HEK293T (cell line): ENCODE measurements around the gene VASP.

Experiments
- ARNT ChIP-seq: fragments of 450-650 bp; IDR thresholded peaks from 2 replicates; pipeline ENCODE4 v1.6.1; 2017; ENCODE audit warnings: mild to moderate bottlenecking
- BHLHE40 ChIP-seq: fragments of 450-650 bp; IDR thresholded peaks from 2 replicates; pipeline ENCODE4 v1.6.1; 2016; ENCODE audit warnings: mild to moderate bottlenecking, moderate library complexity, borderline replicate concordance
- FOXA1 ChIP-seq: fragments of 450-650 bp; IDR thresholded peaks from 2 replicates; pipeline ENCODE4 v1.6.1; 2016; ENCODE audit warnings: mild to moderate bottlenecking
- FOXK2 ChIP-seq: fragments of 450-650 bp; IDR thresholded peaks from 2 replicates; pipeline ENCODE4 v1.6.1; 2016; ENCODE audit warnings: mild to moderate bottlenecking
- FOXM1 ChIP-seq: fragments of 450-650 bp; IDR thresholded peaks from 2 replicates; pipeline ENCODE4 v1.6.1; 2017; ENCODE audit warnings: mild to moderate bottlenecking, borderline replicate concordance
- HDGF ChIP-seq: fragments of 450-650 bp; IDR thresholded peaks from 2 replicates; pipeline ENCODE4 v1.6.1; 2017; ENCODE audit warnings: antibody characterized with exemption, borderline replicate concordance
- LEF1 ChIP-seq: fragments of 450-650 bp; IDR thresholded peaks from 2 replicates; pipeline ENCODE4 v1.6.1; 2017; ENCODE audit warnings: mild to moderate bottlenecking, borderline replicate concordance
- NFRKB ChIP-seq: fragments of 450-650 bp; IDR thresholded peaks from 2 replicates; pipeline ENCODE4 v1.6.1; 2016; ENCODE audit warnings: mild to moderate bottlenecking, moderate library complexity
- SP1 ChIP-seq: fragments of 450-650 bp; IDR thresholded peaks from 2 replicates; pipeline ENCODE4 v1.6.1; 2017
- SUZ12 ChIP-seq: fragments of 450-650 bp; IDR thresholded peaks from 2 replicates; pipeline ENCODE4 v1.6.1; 2016; ENCODE audit warnings: mild to moderate bottlenecking
- TARDBP ChIP-seq: fragments of 450-650 bp; IDR thresholded peaks from 2 replicates; pipeline ENCODE4 v1.6.1; 2016
- ZNF384 ChIP-seq: fragments of 450-650 bp; IDR thresholded peaks from 2 replicates; pipeline ENCODE4 v1.6.1; 2016
- TF ChIP-seq, protein P1 (sequence below): fragments of 450-650 bp; IDR thresholded peaks from 2 replicates; pipeline ENCODE4 v1.6.1; 2016

GRCh38 chr19:45507872-45508416 lies 665 bp downstream of the VASP start:
- TF ChIP-seq SUZ12: no peak
- no peak for TF ChIP-seq ZNF384
- no peak for TF ChIP-seq BHLHE40
- no peak for TF ChIP-seq LEF1
- no peak for TF ChIP-seq ARNT
- TF ChIP-seq FOXA1: no peak
- TF ChIP-seq, protein P1, sequence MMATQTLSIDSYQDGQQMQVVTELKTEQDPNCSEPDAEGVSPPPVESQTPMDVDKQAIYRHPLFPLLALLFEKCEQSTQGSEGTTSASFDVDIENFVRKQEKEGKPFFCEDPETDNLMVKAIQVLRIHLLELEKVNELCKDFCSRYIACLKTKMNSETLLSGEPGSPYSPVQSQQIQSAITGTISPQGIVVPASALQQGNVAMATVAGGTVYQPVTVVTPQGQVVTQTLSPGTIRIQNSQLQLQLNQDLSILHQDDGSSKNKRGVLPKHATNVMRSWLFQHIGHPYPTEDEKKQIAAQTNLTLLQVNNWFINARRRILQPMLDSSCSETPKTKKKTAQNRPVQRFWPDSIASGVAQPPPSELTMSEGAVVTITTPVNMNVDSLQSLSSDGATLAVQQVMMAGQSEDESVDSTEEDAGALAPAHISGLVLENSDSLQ: no peak
- no peak for TF ChIP-seq FOXM1
- no peak for TF ChIP-seq TARDBP
- no peak for TF ChIP-seq NFRKB
- TF ChIP-seq HDGF: no peak
- no peak for TF ChIP-seq FOXK2
- no peak for TF ChIP-seq SP1
